NCI-H146 treated with DMSO at 0.1 percent for 48 hours (cell line): ENCODE results near the gene NECAB2.

ENCODE experiments used
- DNase-seq: peaks from one replicate; lab custom pipeline; 2025; ENCODE audit not compliant: unreplicated experiment; lab: John Stamatoyannopoulos, UW

NECAB2 gene

GRCh38 chr16:83981799-83982198, 13.8 kb downstream of the NECAB2 start:
- DNase-seq = no peak

GRCh38 chr16:83983491-83983890, 15.4 kb downstream of the NECAB2 start:
- DNase-seq = no peak

GRCh38 chr16:83989300-83989699, 21.3 kb downstream of the NECAB2 start:
- DNase-seq = no peak

- DNase-seq = no peak
Observed at GRCh38 chr16:83990492-83990891, 22.4 kb downstream of the NECAB2 start.

- no peak for DNase-seq
Observed at GRCh38 chr16:83992624-83993023, 24.6 kb downstream of the NECAB2 start.

DNA sequence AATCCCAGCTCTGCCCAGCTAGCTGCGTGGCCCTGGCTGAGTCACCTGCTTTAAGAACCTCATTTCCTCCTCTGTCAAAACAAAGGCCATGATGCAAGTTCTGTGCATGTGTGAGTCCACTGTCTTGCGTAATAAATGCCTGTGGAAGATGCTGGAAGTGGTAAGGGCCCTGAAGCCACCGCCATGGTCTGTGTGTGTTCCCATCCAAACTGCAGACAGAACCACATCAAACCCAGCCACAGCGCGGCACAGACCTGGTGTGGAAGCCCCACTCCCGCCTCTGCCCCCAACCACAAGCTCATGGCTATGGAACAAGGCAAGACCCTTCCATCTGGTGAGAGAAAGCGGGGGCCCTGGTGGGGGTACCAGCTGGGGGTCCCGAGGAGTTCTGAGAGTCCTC, 26.0 kb downstream of the NECAB2 start:
- DNase-seq = no peak

- no peak for DNase-seq
Observed at GRCh38 chr16:83994703-83995102, 26.7 kb downstream of the NECAB2 start.

- DNase-seq = peak; percentile 77
Observed at GRCh38 chr16:83995754-83996153, 27.7 kb downstream of the NECAB2 start.

GRCh38 chr16:83996481-83997252, 28.6 kb downstream of the NECAB2 start:
- no peak for DNase-seq

DNA sequence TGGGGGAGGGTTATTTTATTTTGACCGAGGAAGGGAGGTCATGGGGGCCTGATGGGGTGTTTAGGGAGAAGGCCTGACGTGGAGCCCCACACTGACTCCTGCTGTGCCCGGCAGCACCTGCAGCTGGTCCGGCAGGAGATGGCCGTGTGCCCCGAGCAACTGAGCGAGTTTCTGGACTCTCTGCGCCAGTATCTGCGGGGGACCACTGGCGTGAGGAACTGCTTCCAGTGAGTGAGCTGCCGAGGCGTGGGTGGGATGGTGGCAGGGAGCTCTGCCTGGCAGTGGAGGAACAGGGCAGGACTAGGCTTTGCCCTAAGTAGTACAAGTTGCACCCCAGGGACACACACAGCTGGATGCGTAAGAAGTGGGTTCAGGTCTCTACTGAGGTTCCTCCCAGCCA, 30.0 kb downstream of the NECAB2 start:
- DNase-seq = no peak

DNA sequence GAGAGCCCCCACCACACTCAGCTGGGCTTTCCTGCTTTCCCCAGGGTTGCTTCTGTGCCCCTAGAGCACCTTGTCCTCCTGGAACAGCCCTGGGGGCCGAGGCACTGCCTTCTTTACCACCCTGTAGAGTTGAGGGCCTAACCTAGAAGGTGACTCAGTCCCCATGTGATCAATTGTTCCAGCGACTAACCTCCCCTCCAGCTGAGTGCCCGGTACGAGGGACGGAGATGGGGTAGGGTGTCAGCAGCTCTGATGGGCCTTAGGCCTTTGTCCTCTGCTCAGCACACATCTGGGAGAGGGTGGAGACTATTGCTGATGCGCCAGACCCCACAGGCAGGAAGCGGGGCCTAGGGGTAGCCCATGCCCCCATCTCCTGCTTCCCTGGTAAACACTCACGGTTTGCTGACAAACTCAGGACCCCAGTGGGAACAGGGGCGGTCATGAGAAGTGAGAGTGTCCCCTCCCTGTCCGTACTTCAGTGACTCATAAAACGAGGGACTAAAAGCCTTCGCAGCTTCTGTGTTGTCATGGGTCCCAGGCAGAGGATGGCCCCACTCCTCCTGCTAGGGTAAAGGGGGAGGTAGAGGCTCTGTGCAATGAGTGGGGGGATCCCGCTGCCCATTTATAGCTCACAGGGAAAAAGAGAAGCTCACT, 33.1 kb downstream of the NECAB2 start:
- DNase-seq = no peak

DNA sequence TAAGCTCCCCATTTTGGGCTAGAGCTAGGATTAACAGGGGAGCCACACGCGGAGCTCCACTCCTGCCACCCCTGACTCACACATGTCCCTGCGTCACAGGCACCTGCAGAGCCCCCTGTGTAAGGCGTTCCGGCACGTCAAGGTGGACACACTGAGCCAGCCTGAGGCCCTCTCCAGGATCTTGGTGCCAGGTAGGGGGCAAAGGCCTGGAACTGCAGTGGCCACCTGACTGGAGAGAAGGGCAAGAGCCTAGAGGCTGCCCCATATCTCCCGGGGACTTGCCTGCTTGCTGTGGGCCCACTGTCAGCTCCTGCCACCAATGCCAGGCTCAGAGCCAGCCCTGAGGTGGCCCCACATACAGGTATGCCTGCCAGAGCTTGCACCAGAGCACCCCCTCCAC, 33.7 kb downstream of the NECAB2 start:
- DNase-seq = no peak

DNA sequence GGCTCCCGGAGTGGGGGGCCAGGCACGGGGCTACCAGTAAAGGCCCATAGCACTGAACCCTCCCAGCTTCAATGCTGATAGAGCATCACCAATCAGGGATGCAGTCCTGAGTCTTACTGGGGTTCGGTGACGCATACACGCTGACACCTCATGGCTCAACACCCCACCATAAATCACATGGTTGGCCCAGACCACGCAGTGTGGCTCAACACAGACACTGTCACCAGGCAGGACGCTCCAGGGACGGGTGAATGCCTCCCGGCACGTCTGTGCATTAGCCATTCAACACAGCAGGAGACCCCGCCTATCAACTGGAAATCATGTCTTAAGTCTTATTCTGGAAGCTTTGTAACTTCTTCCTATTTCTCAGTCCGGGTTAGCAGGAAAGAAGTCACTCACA, 35.0 kb downstream of the NECAB2 start:
- DNase-seq = no peak

DNA sequence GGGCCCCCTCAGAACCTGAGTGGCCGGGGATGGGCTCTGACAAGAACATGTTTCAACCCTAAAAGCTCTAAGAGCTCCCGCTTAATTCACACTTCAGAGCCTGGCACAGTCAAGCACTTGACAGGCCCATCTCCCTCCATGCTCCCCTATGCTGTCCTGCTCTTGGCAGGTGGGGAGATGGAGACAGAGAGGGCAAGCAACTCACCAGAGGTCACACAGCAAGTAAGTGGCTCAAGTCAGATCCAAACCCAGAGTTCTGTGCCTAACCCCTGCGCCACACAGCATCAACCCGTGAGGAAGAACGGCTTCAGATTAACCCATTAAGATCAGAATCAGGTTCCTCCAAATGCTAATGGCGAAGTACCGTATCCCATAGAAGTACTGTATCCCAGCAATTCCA, 36.4 kb downstream of the NECAB2 start:
- no peak for DNase-seq

DNA sequence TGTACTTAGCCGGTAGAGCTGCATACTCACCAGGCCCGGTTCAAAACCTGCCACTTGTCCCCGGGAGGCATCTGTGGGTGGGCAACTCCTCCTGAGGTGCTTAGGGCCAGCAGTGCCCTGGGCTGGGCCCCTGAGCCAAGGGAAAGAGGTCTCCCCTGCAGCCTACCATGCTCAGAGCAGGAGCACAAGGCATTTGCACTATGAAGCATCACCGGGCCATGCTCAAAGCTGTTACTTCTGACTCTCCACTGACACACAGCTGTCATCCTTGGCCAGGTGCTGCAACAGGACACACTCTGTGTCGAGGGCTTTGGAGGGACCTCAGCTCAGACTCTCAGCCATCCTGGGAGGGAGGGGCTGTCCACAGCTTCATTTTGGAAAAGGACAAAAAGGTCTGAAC, 37.3 kb downstream of the NECAB2 start:
- DNase-seq = no peak

DNA sequence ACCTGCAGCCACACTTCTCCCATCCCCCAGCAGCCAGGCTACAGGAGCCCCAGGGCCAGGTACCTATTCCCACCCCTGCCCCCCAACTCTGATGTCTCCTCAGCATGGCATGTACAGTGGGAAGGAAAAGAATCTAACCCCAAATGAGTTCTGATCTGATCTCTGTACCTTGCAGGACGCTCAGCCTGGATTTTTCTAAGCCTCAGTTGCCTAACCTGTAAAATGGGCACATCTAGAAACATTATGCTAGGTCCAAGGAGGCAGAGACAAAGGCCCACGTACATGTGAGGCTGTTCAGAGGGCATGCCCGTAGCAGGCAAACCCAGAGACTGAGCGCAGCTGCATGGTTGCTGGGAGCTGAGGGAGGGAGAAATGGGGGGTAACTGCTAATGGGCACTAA, 39.5 kb downstream of the NECAB2 start:
- no peak for DNase-seq

- DNase-seq = no peak
Observed at GRCh38 chr16:84007965-84008364, 39.9 kb downstream of the NECAB2 start.

GRCh38 chr16:84009282-84009681, 41.2 kb downstream of the NECAB2 start:
- no peak for DNase-seq

DNA sequence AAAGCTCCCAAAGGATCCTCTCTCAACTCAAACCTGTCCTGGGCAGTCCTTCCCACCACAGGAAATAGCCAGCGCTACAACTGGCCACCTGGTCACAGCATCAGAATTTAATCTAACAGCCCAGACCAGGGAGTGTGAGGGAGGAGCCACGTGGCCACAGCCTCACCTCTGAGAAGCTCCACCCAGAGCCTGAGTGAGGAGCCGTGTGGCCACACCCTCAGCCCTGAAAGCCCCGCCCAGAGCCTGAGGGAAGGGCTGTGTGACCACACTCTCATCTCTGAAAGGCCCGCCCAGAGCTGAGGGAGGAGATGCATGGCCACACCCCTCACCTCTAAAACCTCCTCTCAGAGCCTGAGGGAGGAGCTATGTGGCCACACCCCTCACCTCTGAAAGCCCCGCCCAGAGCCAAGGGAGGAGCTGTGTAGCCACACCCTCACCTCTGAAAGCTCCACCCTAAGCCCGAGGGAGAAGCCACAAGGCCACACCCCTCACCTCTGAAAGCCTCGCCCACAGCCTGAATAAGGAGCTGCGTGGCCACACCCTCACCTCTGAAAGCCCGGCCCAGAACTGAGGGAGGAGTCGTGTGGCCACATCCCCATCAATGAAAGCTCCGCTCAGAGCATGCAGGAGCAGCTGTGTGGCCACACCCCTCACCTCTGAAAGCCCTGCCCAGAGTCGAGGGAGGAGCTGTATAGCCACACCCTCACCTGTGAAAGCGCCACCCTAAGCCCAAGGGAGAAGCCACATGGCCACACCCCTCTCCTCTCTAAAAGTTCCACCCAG, 45.9 kb downstream of the NECAB2 start:
- DNase-seq = peak; percentile 88

DNA sequence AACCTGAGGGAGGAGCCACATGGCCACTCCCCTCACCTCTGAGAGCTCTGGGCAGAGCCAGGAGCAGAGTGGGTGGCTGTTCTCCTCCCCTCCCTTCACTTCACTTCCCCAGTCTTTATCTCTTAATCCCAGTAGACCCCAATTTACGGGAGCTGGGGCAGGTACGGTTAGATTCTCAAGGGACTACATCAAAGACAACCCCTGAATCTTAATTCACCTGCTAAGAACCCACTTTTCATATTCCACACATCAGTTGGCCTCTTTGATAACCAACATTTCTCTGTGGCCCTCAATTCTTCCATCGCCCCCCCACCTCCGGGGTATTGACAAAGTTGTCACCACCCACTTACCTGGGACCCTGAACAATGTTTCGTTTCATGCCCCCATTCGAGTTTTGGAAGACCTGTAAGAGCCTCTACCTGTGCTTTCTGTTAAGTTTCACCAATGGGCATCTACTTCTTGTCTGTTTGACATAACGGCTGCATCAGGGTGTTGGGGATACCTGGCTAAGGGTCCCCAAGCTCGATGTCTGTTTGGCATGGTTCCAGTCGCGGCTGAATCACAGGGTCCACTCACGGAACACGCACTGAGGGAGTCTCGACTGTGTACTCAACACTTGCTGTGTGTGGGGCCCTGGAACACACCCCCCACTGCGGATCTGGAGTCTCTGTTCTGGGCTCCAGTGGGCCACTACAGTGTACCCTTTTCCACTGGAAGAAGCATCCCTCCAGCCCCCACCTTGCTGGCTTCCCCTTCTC, 46.7 kb downstream of the NECAB2 start:
- no peak for DNase-seq

DNA sequence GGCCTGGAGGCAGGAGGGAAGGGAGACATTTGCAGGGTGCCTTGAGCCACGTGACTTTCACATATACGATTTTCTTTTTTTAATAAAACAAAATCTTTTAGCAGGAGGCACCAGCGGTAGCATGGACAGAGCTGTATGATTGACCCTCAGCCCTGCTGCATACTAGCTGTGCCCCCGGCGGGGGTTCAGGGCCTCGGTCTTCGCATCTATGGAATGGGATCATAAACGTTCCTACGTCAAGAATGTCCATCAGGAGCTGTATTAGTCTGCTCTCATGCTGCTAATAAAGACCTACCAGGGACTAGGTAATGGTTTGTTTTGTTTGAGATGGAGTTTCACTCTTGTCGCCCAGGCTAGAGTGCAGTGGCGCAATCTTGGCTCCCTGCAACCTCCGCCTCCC, 47.4 kb downstream of the NECAB2 start:
- no peak for DNase-seq
